Glutamatergic neuron (in vitro differentiated cells): ENCODE measurements around the gene NYNRIN. TPM values are rescaled to one million over a fixed set of nuclear protein-coding genes. Genes with fewer than 3 reads are reported as not detected.

ENCODE experiments used
- DNase-seq: peaks from one replicate; pipeline ENCODE4 v3.0.0; 2022
- H3K27ac Mint-ChIP-seq: one replicate; pipeline ENCODE4 v1.8.0; 2020; ENCODE audit warnings: mild to moderate bottlenecking, mixed read lengths, inconsistent platforms; ENCODE audit not compliant: unreplicated experiment
- H3K27me3 Mint-ChIP-seq: one replicate; pipeline ENCODE4 v1.8.0; 2020; ENCODE audit warnings: mild to moderate bottlenecking, moderate library complexity, mixed read lengths, inconsistent platforms; ENCODE audit not compliant: unreplicated experiment
- H3K36me3 Mint-ChIP-seq: one replicate; pipeline ENCODE4 v1.8.0; 2020; ENCODE audit warnings: mild to moderate bottlenecking, mixed read lengths, inconsistent platforms; ENCODE audit not compliant: unreplicated experiment
- H3K4me1 Mint-ChIP-seq: one replicate; pipeline ENCODE4 v1.8.0; 2020; ENCODE audit warnings: mild to moderate bottlenecking, low read depth, mixed read lengths, inconsistent platforms; ENCODE audit not compliant: unreplicated experiment
- H3K4me3 Mint-ChIP-seq: one replicate; pipeline ENCODE4 v1.8.0; 2020; ENCODE audit warnings: mild to moderate bottlenecking, mixed read lengths, inconsistent platforms; ENCODE audit not compliant: unreplicated experiment
- H3K9me3 Mint-ChIP-seq: one replicate; pipeline ENCODE4 v1.8.0; 2020; ENCODE audit warnings: mild to moderate bottlenecking, moderate library complexity, mixed read lengths, inconsistent platforms; ENCODE audit not compliant: unreplicated experiment
- total RNA-seq: library from RNA; stranded (reverse); fragmentation: NEBNext Ultra II Directional; extraction: Animal tissue kit (Norgen Biotek cat#: 25700); gene quantifications from one replicate; pipeline ENCODE4 v1.2.1, GENCODE V29; 2021; ENCODE audit not compliant: unreplicated experiment
- TF ChIP-seq, protein P1 (sequence below): fragments of 200-600 bp; sonication (generic); IDR thresholded peaks from one replicate; pipeline ENCODE4 v1.5.0; 2021; ENCODE audit not compliant: partially characterized antibody, unreplicated experiment

NYNRIN gene
- total RNA-seq, 1 donor from 2014 or later = 33.5 TPM

DNA sequence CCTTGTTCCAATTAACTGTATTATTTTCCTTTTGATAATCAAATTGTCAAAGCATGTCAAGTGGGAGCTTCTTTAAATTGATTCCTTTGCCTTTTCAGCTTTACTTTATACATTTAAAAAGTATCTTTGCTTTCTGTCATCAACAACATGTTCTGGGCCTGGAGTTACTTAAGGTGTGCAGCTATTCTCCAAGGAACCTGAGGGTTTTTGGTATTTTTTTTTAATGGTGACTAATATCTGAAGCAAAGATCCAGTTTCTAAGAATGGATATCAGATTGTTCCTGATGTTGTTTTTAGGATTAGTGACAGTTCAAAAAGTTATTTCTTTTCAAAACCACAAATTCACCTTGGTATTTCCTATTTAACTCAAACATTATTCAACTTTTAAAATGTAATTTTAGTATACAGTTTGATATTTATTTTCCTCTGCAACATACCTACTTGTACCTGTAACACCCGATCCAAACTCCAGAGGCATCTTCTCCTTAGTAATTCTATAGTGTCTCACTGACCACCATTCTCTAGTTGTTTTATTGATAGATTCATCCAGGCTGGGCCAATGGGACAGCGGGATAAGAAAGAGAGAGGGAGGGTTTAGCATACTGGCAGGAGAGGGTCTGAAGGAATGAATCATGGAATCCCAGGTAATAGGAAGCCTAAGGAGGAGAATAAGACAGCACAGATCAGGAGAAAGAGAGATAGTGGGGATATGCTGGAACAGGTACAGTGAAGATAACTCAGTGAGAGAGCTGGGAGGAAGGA is 27.5 kb downstream of the NYNRIN start:
- H3K4me3 Mint-ChIP-seq = no peak overlapping the region
- no peak overlapping the region for H3K27ac Mint-ChIP-seq
- DNase-seq = no peak
- H3K36me3 Mint-ChIP-seq = no peaks in the 10 kb centered on the region
- TF ChIP-seq, protein P1, sequence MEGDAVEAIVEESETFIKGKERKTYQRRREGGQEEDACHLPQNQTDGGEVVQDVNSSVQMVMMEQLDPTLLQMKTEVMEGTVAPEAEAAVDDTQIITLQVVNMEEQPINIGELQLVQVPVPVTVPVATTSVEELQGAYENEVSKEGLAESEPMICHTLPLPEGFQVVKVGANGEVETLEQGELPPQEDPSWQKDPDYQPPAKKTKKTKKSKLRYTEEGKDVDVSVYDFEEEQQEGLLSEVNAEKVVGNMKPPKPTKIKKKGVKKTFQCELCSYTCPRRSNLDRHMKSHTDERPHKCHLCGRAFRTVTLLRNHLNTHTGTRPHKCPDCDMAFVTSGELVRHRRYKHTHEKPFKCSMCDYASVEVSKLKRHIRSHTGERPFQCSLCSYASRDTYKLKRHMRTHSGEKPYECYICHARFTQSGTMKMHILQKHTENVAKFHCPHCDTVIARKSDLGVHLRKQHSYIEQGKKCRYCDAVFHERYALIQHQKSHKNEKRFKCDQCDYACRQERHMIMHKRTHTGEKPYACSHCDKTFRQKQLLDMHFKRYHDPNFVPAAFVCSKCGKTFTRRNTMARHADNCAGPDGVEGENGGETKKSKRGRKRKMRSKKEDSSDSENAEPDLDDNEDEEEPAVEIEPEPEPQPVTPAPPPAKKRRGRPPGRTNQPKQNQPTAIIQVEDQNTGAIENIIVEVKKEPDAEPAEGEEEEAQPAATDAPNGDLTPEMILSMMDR = no peak
- no peaks in the 10 kb centered on the region for H3K9me3 Mint-ChIP-seq
- no peaks in the 10 kb centered on the region for H3K27me3 Mint-ChIP-seq
- H3K4me1 Mint-ChIP-seq = no peaks in the 10 kb centered on the region

DNA sequence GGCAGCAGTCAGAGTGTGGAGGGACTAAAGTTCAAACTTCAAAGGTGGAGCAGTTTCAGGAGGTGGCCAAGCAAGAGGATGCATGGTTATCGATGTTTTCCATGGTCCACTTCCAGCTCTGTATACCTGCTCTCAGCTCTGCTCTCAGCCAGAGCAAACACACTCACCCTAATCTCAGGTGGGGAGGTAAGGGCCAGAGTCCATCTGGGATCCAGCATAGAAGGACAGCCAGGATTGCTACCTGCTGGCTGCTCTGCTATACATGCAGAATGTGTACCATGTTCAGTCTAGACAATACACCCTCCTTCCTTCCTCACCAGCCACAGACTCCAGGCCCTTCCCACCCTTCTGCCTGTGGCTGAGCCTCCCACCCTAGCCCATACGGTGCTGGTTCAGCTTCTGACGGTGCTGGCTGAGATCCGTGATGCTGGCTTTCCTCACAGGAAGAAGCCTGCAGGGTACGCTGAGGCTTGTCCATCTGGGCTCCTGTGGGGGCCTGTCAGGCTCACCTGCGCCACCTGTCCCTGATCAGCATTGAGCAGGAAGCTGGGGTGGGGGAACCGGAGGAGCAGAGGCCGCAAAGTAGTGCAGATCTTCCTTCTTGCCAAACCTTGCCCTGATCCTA is 28.2 kb downstream of the NYNRIN start:
- TF ChIP-seq, protein P1 = no peak
- no peaks in the 10 kb centered on the region for H3K27me3 Mint-ChIP-seq
- H3K4me1 Mint-ChIP-seq = no peaks in the 10 kb centered on the region
- H3K9me3 Mint-ChIP-seq = no peaks in the 10 kb centered on the region
- H3K27ac Mint-ChIP-seq = no peak overlapping the region
- H3K36me3 Mint-ChIP-seq = no peaks in the 10 kb centered on the region
- DNase-seq = no peak
- H3K4me3 Mint-ChIP-seq = no peak overlapping the region

DNA sequence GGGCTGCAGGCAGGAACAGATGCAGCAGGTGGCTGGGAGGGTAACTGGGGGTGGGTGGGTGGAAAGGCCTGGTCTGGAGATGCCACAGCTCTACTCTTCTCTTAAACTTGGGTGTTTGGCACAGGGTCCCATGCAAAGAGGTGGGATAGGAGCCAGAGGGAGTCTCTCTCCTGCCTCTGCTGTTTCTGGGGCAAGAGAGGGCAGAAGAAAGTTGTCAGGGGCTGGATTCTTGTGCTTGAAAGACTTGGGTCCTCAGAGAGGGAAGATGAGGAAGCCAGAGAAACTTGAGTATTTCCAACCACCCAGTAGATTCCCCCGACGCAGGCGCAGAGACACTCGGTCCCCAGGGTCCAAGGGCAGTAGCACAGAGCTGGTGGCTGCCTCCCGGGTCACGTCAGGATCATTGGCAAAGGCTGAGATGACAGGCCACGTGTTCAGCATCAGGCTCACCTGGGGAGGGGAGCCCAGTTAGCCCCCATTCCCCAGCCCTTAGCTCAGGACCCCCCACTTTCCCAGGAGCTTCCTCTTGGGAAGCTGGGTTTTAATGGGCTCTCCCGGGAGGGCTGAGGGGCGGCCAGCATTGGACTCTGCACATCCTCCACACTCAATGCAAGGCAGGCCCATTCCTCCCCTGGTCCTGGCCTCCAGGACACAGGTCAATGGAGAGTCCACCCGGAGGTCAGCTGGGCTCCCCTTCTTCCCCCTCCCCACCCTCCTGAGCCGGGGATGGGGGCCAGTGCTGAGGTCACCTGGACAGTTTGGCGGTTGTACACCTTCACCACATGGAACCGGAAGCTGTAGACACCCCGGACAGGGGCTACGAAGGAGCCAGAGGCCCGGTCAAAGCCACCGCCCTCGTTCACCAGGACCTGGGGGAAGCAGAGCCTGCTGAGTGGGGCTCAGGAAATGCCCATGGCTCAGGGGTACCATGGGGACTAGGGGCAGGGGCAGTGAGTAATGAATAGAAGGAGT is 29.0 kb downstream of the NYNRIN start:
- H3K27ac Mint-ChIP-seq = no peak overlapping the region
- H3K9me3 Mint-ChIP-seq = no peaks in the 10 kb centered on the region
- H3K27me3 Mint-ChIP-seq = no peaks in the 10 kb centered on the region
- H3K4me1 Mint-ChIP-seq = no peaks in the 10 kb centered on the region
- H3K36me3 Mint-ChIP-seq = no peaks in the 10 kb centered on the region
- TF ChIP-seq, protein P1 = no peak
- DNase-seq = no peak
- H3K4me3 Mint-ChIP-seq = no peak overlapping the region

DNA sequence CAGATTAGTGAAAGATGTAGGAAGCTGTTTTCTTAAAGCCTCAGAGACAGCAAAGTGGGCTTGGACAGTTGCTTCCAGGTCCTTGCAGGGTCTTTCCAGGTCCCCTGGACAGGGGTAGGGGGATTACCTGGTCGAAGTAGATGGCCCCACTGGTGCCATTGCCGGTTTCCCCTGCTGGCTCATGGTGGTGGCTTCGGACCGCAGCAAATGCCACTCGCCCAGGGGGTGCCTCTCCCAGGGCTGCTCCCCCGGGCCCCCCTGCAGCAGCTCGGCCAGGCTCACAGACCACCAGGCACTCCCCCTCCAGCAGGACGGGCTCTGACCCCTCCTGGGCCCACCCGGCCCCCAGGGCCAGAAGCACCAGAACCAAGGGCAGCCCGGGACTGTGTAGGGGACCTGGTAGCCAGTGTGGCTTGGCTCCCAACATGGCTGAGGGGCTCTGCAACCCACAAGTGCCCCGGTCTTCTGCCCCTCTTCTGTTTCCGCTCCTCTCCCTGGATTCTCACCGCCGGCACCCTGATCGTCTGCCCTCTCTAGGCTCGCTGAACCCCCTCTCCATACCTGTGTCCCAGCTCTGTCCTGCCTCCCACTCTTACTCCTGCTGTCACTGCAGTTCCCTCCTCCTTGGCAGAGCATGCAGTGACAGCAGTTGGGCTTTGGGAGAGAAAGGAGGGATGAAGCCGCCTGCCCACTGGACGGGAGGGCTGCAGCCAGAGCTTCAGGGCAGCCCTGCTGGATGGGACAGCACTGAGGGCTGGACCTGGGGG is 30.0 kb downstream of the NYNRIN start:
- Mint-ChIP-seq H3K27ac (no peak overlapping the region), H3K4me1 (no peaks in the 10 kb centered on the region), H3K4me3 (peak overlapping the region; percentile 83), H3K36me3 (no peaks in the 10 kb centered on the region), H3K9me3 (no peaks in the 10 kb centered on the region), H3K27me3 (no peaks in the 10 kb centered on the region)
- TF ChIP-seq, protein P1 = no peak
- no peak for DNase-seq
